CD4-positive, alpha-beta T cell treated with Interleukin-15 for 1 hour (primary cell): ENCODE measurements around the gene HMGCS2.
"Not testable (repeated sequence)": the region's sequence is repeated elsewhere in the genome, so short reads cannot be mapped to it uniquely, and the experiment has no call there.

Experiments
- DNase-seq: peaks from one replicate; pipeline ENCODE4 v3.0.0-alpha.2; 2020

HMGCS2 gene

GRCh38 chr1:119724611-119725218 lies 44.0 kb downstream of the HMGCS2 start:
- DNase-seq, result no peak

GRCh38 chr1:119721896-119722295 lies 46.8 kb downstream of the HMGCS2 start:
- no peak for DNase-seq

GRCh38 chr1:119720866-119721440 lies 47.8 kb downstream of the HMGCS2 start:
- no peak for DNase-seq

- DNase-seq, result no peak
Observed at GRCh38 chr1:119718972-119719371, 49.7 kb downstream of the HMGCS2 start.

GRCh38 chr1:119718409-119718808 lies 50.3 kb downstream of the HMGCS2 start:
- no peak for DNase-seq

- no peak for DNase-seq
Observed at GRCh38 chr1:119715542-119715941, 53.2 kb downstream of the HMGCS2 start.

- DNase-seq, result no peak
Observed at GRCh38 chr1:119714583-119714982, 54.1 kb downstream of the HMGCS2 start.

GRCh38 chr1:119713749-119714456 lies 54.8 kb downstream of the HMGCS2 start:
- no peak for DNase-seq

- no peak for DNase-seq
Observed at GRCh38 chr1:119713039-119713748, 55.5 kb downstream of the HMGCS2 start.

- DNase-seq, result no peak
Observed at GRCh38 chr1:119712342-119713038, 56.2 kb downstream of the HMGCS2 start.

- DNase-seq, result peak; percentile 46
Observed at GRCh38 chr1:119711804-119712341, 56.8 kb downstream of the HMGCS2 start, which contains the start of gene PHGDH. Gene PHGDH (plus strand): TSS chr1:119711934. CDS start chr1:119712023, 89 bp downstream.

GRCh38 chr1:119711356-119711803 lies 57.3 kb downstream of the HMGCS2 start:
- not testable (repeated sequence) for DNase-seq

- not testable (repeated sequence) for DNase-seq
Observed at GRCh38 chr1:119706599-119706998, 62.1 kb downstream of the HMGCS2 start.

- no peak for DNase-seq
Observed at GRCh38 chr1:119703666-119704450, 64.8 kb downstream of the HMGCS2 start.

GRCh38 chr1:119702384-119702783 lies 66.3 kb downstream of the HMGCS2 start:
- DNase-seq, result no peak

- DNase-seq, result no peak
Observed at GRCh38 chr1:119701659-119702058, 67.0 kb downstream of the HMGCS2 start.

- no peak for DNase-seq
Observed at GRCh38 chr1:119700326-119700725, 68.4 kb downstream of the HMGCS2 start.
